Activated CD4-positive, alpha-beta T cell treated with anti-CD3 and anti-CD28 coated beads for 1 hour (primary cell): Measurements from ENCODE around the gene NAGPA.
"Not testable (repeated sequence)": the region's sequence is repeated elsewhere in the genome, so short reads cannot be mapped to it uniquely, and the experiment has no call there.

Experiments
- DNase-seq: peaks from one replicate; pipeline ENCODE4 v3.0.0-alpha.2; 2020

NAGPA gene

GRCh38 chr16:5059386-5060072 lies 25.8 kb upstream of the NAGPA start:
- no peak for DNase-seq

GRCh38 chr16:5058476-5058875 lies 24.7 kb upstream of the NAGPA start:
- DNase-seq = no peak

- DNase-seq = peak; percentile 15
Measured at GRCh38 chr16:5056352-5056751, 22.6 kb upstream of the NAGPA start.

GRCh38 chr16:5054876-5055865 lies 21.4 kb upstream of the NAGPA start:
- no peak for DNase-seq

GRCh38 chr16:5046914-5047313 lies 13.2 kb upstream of the NAGPA start:
- DNase-seq = no peak

GRCh38 chr16:5045499-5046115 lies 11.9 kb upstream of the NAGPA start:
- no peak for DNase-seq

- not testable (repeated sequence) for DNase-seq
Measured at GRCh38 chr16:5044581-5044980, 10.8 kb upstream of the NAGPA start.

- DNase-seq = no peak
Measured at GRCh38 chr16:5044011-5044540, 10.3 kb upstream of the NAGPA start.

- no peak for DNase-seq
Measured at GRCh38 chr16:5042574-5043171, 8.9 kb upstream of the NAGPA start.

GRCh38 chr16:5041600-5042133 lies 7.9 kb upstream of the NAGPA start:
- DNase-seq = no peak

GRCh38 chr16:5040451-5040850 lies 6.7 kb upstream of the NAGPA start:
- no peak for DNase-seq

- no peak for DNase-seq
Measured at GRCh38 chr16:5036228-5037156, 2.8 kb upstream of the NAGPA start.

- no peak for DNase-seq
Measured at GRCh38 chr16:5035909-5036227, 2.1 kb upstream of the NAGPA start.

- no peak for DNase-seq
Measured at GRCh38 chr16:5034167-5034523, 410 bp upstream of the NAGPA start.

- DNase-seq = no peak
Measured at GRCh38 chr16:5032748-5033167, 977 bp downstream of the NAGPA start.

GRCh38 chr16:5031601-5032000 lies 2.1 kb downstream of the NAGPA start:
- no peak for DNase-seq

- DNase-seq = no peak
Measured at GRCh38 chr16:5030251-5030870, 3.4 kb downstream of the NAGPA start.

GRCh38 chr16:5028950-5029475 lies 4.7 kb downstream of the NAGPA start:
- no peak for DNase-seq

GRCh38 chr16:5027575-5028235 lies 6.0 kb downstream of the NAGPA start:
- DNase-seq = no peak

- no peak for DNase-seq
Measured at GRCh38 chr16:5027086-5027485, 6.6 kb downstream of the NAGPA start.
